H9 (cell line): ENCODE results near the gene ING1. TPM values are rescaled to one million over a fixed set of nuclear protein-coding genes. Genes with fewer than 3 reads are reported as not detected.

Experiments
- DNase-seq: peaks from one replicate; pipeline ENCODE4 v3.0.0-alpha.2; 2017
- H2AFZ ChIP-seq: one replicate; pipeline ENCODE4 v1.6.1; 2013; ENCODE audit warnings: mild to moderate bottlenecking, low read length, control low read depth, moderate library complexity
- H2AK5ac ChIP-seq: 2 replicates; pipeline ENCODE4 v1.6.1; 2013; ENCODE audit warnings: low read length, control low read depth, mixed read lengths; ENCODE audit not compliant: insufficient read length
- H2BK120ac ChIP-seq: one replicate; pipeline ENCODE4 v1.6.1; 2013; ENCODE audit warnings: low read depth, mild to moderate bottlenecking, low read length, control low read depth, inconsistent platforms; ENCODE audit not compliant: poor library complexity, severe bottlenecking
- H2BK12ac ChIP-seq: 2 replicates; pipeline ENCODE4 v1.6.1; 2013; ENCODE audit warnings: low read length, control low read depth, mixed read lengths, low read depth; ENCODE audit not compliant: insufficient read length
- H2BK15ac ChIP-seq: 2 replicates; pipeline ENCODE4 v1.6.1; 2013; ENCODE audit warnings: low read depth, low read length, control low read depth
- H2BK20ac ChIP-seq: one replicate; pipeline ENCODE4 v1.6.1; 2013; ENCODE audit warnings: low read depth, mild to moderate bottlenecking, low read length, control low read depth, inconsistent platforms; ENCODE audit not compliant: poor library complexity, severe bottlenecking
- H2BK5ac ChIP-seq: 2 replicates; pipeline ENCODE4 v1.6.1; 2013; ENCODE audit warnings: low read length, control low read depth, mixed read lengths; ENCODE audit not compliant: insufficient read length
- H3K14ac ChIP-seq: 2 replicates; pipeline ENCODE4 v1.6.1; 2013; ENCODE audit warnings: low read length, control low read depth; ENCODE audit not compliant: insufficient read depth
- H3K18ac ChIP-seq: 2 replicates; pipeline ENCODE4 v1.6.1; 2013; ENCODE audit warnings: low read depth, mild to moderate bottlenecking, mixed read lengths, low read length, control low read depth; ENCODE audit not compliant: insufficient read length
- H3K23ac ChIP-seq: 2 replicates; pipeline ENCODE4 v1.6.1; 2013; ENCODE audit warnings: low read length, control low read depth, mixed read lengths, low read depth; ENCODE audit not compliant: insufficient read length
- H3K23me2 ChIP-seq: 2 replicates; pipeline ENCODE4 v1.6.1; 2013; ENCODE audit warnings: low read depth, mild to moderate bottlenecking, mixed read lengths, low read length, control low read depth; ENCODE audit not compliant: insufficient read length, poor library complexity, severe bottlenecking
- H3K27ac ChIP-seq: 2 replicates; pipeline ENCODE4 v1.5.1; 2013; ENCODE audit warnings: low read length, control low read depth, mixed read lengths, low read depth; ENCODE audit not compliant: insufficient read length
- H3K27me3 ChIP-seq: 2 replicates; pipeline ENCODE4 v1.6.1; 2013; ENCODE audit warnings: low read length, control low read depth, inconsistent platforms; ENCODE audit not compliant: insufficient read depth
- H3K4ac ChIP-seq: 2 replicates; pipeline ENCODE4 v1.6.1; 2013; ENCODE audit warnings: low read depth, mild to moderate bottlenecking, control low read depth, inconsistent platforms, low read length, moderate library complexity
- H3K4me1 ChIP-seq: 2 replicates; pipeline ENCODE4 v1.6.1; 2013; ENCODE audit warnings: low read length, control low read depth, inconsistent platforms; ENCODE audit not compliant: insufficient read depth
- H3K4me2 ChIP-seq: 2 replicates; pipeline ENCODE4 v1.6.1; 2013; ENCODE audit warnings: low read length, control low read depth, mixed read lengths; ENCODE audit not compliant: insufficient read length, insufficient read depth
- H3K56ac ChIP-seq: 2 replicates; pipeline ENCODE4 v1.6.1; 2013; ENCODE audit warnings: low read depth, mild to moderate bottlenecking, mixed read lengths, low read length, control low read depth; ENCODE audit not compliant: insufficient read length
- H3K79me1 ChIP-seq: 2 replicates; pipeline ENCODE4 v1.6.1; 2013; ENCODE audit warnings: low read depth, mild to moderate bottlenecking, moderate library complexity, low read length, control low read depth, inconsistent platforms; ENCODE audit not compliant: insufficient read depth, poor library complexity, severe bottlenecking
- H3K79me2 ChIP-seq: 2 replicates; pipeline ENCODE4 v1.6.1; 2013; ENCODE audit warnings: low read length, control low read depth, inconsistent platforms; ENCODE audit not compliant: insufficient read depth
- H3K9ac ChIP-seq: 2 replicates; pipeline ENCODE4 v1.6.1; 2013; ENCODE audit warnings: low read length, control low read depth, mixed read lengths; ENCODE audit not compliant: insufficient read length; ENCODE audit errors: extremely low read depth
- H3K9me3 ChIP-seq: one replicate; pipeline ENCODE4 v1.6.1; 2013; ENCODE audit warnings: low read depth, low read length, inconsistent platforms; ENCODE audit not compliant: control insufficient read depth
- H3T11ph ChIP-seq: one replicate; pipeline ENCODE4 v1.6.1; 2013; ENCODE audit warnings: mild to moderate bottlenecking, low read length, control low read depth, inconsistent platforms
- H4K20me1 ChIP-seq: one replicate; pipeline ENCODE4 v1.6.1; 2013; ENCODE audit not compliant: control insufficient read depth, insufficient read length, insufficient read depth
- H4K5ac ChIP-seq: 2 replicates; pipeline ENCODE4 v1.6.1; 2013; ENCODE audit warnings: low read depth, mild to moderate bottlenecking, mixed read lengths, low read length, control low read depth; ENCODE audit not compliant: insufficient read length
- H4K8ac ChIP-seq: replicated peaks from 2 replicates; pipeline ENCODE4 v1.6.1; 2013; ENCODE audit warnings: low read length, control low read depth, mixed read lengths, low read depth; ENCODE audit not compliant: insufficient read length
- H4K91ac ChIP-seq: 2 replicates; pipeline ENCODE4 v1.6.1; 2013; ENCODE audit warnings: low read depth, mild to moderate bottlenecking, moderate library complexity, mixed read lengths, low read length, control low read depth; ENCODE audit not compliant: insufficient read length
- H3K27ac Mint-ChIP-seq, 3 experiments: 2 replicates in 2 of 3; 3 replicates in 1 of 3; pipeline ENCODE4 v1.8.0; 2020 to 2021; ENCODE audit warnings: mixed read lengths in 3 of 3, mild to moderate bottlenecking in 1 of 3, moderate library complexity in 1 of 3
- H3K27me3 Mint-ChIP-seq: 2 replicates; pipeline ENCODE4 v1.8.0; 2021; ENCODE audit warnings: low read depth, mild to moderate bottlenecking, moderate library complexity, mixed read lengths
- H3K36me3 Mint-ChIP-seq, 3 experiments: 2 replicates in 2 of 3; 3 replicates in 1 of 3; pipeline ENCODE4 v1.8.0; 2020 to 2021; ENCODE audit warnings: low read depth in 3 of 3, mixed read lengths in 3 of 3; ENCODE audit not compliant: insufficient read depth in 1 of 3
- H3K4me1 Mint-ChIP-seq, 2 experiments: 2 replicates each; pipeline ENCODE4 v1.8.0; 2020; ENCODE audit warnings: mixed read lengths in 2 of 2
- H3K4me3 Mint-ChIP-seq, 2 experiments: 2 replicates in 1 of 2; 3 replicates in 1 of 2; pipeline ENCODE4 v1.8.0; 2020 to 2021; ENCODE audit warnings: mild to moderate bottlenecking in 2 of 2, mixed read lengths in 2 of 2, moderate library complexity in 1 of 2
- H3K9me3 Mint-ChIP-seq, 2 experiments: 2 replicates in 1 of 2; 3 replicates in 1 of 2; pipeline ENCODE4 v1.8.0; 2020; ENCODE audit warnings: mild to moderate bottlenecking in 2 of 2, mixed read lengths in 2 of 2, moderate library complexity in 1 of 2
- whole genome bisulfite sequencing: extraction: QIAGEN DNeasy Blood & Tissue Kit; methylation state at CpG from one replicate; pipeline ENCODE4 v1.1.7; 2013; ENCODE audit warnings: missing lambda C conversion rate, low lambda C conversion rate, mixed read lengths; ENCODE audit not compliant: insufficient read length; ENCODE audit errors: extremely low coverage; 5-methylcytosine and 5-hydroxymethylcytosine counted together
- total RNA-seq: library from RNA; stranded (reverse); gene quantifications from 2 replicates; pipeline ENCODE4 v1.2.1, GENCODE V29; 2021
- TF ChIP-seq, protein P1 (sequence below): fragments of 200-600 bp; sonication (generic); conservative IDR thresholded peaks from 3 replicates; pipeline ENCODE4 v1.8.0; 2021; ENCODE audit warnings: antibody characterized with exemption, mild to moderate bottlenecking

The ING1 gene
- total RNA-seq, 1 experiment from 2014 or later: 17.3 TPM

GRCh38 chr13:110712849-110713641 lies 455 bp upstream of the ING1 start:
- no peak overlapping the region for H2AFZ ChIP-seq
- no peaks in the 10 kb centered on the region for H3K9me3 ChIP-seq
- peak overlapping the region; percentile 96 for H3K18ac ChIP-seq
- H4K8ac ChIP-seq: no peak overlapping the region
- no peak overlapping the region for H3K23ac ChIP-seq
- WGBS: no CpG with 5 or more reads among the region's 68 CpGs
- no peak overlapping the region for H2AK5ac ChIP-seq
- Mint-ChIP-seq H3K4me1 (peaks cover 20 to 21% of the 10 kb centered on the region in 2 experiments), H3K36me3 (peaks cover 0 to 3% (median 0%) of the 10 kb centered on the region in 3 experiments; a peak in 1 of 7 replicates), H3K9me3 (peaks cover 0 to 2% of the 10 kb centered on the region in 2 experiments; a peak in 2 of 5 replicates), H3K27me3 (no peaks in the 10 kb centered on the region; the same call in 1 of the 2 replicates), H3K4me3 (peak overlapping the region; percentile 93 to 95), H3K27ac (peak overlapping the region; percentile 86 to 99 (median 93); a peak in 6 of 7 replicates)
- no peak overlapping the region for H4K91ac ChIP-seq
- H3K79me2 ChIP-seq: peaks cover 21% of the 10 kb centered on the region; the same call in 1 of the 2 replicates
- no peaks in the 10 kb centered on the region for H4K20me1 ChIP-seq
- peak; percentile 100 for DNase-seq
- H4K5ac ChIP-seq: no peak overlapping the region
- no peak overlapping the region for H2BK12ac ChIP-seq
- H2BK5ac ChIP-seq: no peak overlapping the region
- H3K4ac ChIP-seq: no peak overlapping the region; the same call in 1 of the 2 replicates
- H3K14ac ChIP-seq: peak overlapping the region; percentile 97
- H3K4me1 ChIP-seq: no peaks in the 10 kb centered on the region
- H2BK15ac ChIP-seq: no peak overlapping the region
- no peak overlapping the region for H3T11ph ChIP-seq
- TF ChIP-seq, protein P1, sequence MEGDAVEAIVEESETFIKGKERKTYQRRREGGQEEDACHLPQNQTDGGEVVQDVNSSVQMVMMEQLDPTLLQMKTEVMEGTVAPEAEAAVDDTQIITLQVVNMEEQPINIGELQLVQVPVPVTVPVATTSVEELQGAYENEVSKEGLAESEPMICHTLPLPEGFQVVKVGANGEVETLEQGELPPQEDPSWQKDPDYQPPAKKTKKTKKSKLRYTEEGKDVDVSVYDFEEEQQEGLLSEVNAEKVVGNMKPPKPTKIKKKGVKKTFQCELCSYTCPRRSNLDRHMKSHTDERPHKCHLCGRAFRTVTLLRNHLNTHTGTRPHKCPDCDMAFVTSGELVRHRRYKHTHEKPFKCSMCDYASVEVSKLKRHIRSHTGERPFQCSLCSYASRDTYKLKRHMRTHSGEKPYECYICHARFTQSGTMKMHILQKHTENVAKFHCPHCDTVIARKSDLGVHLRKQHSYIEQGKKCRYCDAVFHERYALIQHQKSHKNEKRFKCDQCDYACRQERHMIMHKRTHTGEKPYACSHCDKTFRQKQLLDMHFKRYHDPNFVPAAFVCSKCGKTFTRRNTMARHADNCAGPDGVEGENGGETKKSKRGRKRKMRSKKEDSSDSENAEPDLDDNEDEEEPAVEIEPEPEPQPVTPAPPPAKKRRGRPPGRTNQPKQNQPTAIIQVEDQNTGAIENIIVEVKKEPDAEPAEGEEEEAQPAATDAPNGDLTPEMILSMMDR: no peak
- H3K27me3 ChIP-seq: no peaks in the 10 kb centered on the region
- no peaks in the 10 kb centered on the region for H3K79me1 ChIP-seq
- peak overlapping the region; percentile 91 for H3K9ac ChIP-seq
- H3K27ac ChIP-seq: peak overlapping the region; percentile 65
- H2BK20ac ChIP-seq: no peak overlapping the region
- peaks cover 4% of the 10 kb centered on the region for H3K23me2 ChIP-seq
- peak overlapping the region; percentile 90 for H2BK120ac ChIP-seq
- no peak overlapping the region for H3K56ac ChIP-seq
- peak overlapping the region; percentile 57 for H3K4me2 ChIP-seq
